ENCODE results near the gene NMUR1. TPM values are rescaled to one million over a fixed set of nuclear protein-coding genes. Genes with fewer than 3 reads are reported as not detected.

Gene NMUR1
- total RNA-seq, 2 donors from 2014 or later = 0.07 to 0.29 TPM

- Histone ChIP-seq H3K36me3 (ENCODE audit: control insufficient read depth, insufficient read depth, low read length) (no peaks in the 10 kb centered on the region), H3K27ac (ENCODE audit: low read depth, low read length) (no peak overlapping the region), H3K27me3 (ENCODE audit: control insufficient read depth, insufficient read depth, low read length, poor library complexity, severe bottlenecking) (peaks cover 37% of the 10 kb centered on the region), H3K4me3 (ENCODE audit: low read length) (no peak overlapping the region), H3K9ac (ENCODE audit: extremely low read depth, low read length, poor library complexity, severe bottlenecking) (no peak overlapping the region), H3K4me1 (ENCODE audit: control insufficient read depth, insufficient read depth, low read length) (peaks cover 16% of the 10 kb centered on the region), H3K9me3 (ENCODE audit: control insufficient read depth, low read length) (no peaks in the 10 kb centered on the region)
- TF ChIP-seq, protein P1, sequence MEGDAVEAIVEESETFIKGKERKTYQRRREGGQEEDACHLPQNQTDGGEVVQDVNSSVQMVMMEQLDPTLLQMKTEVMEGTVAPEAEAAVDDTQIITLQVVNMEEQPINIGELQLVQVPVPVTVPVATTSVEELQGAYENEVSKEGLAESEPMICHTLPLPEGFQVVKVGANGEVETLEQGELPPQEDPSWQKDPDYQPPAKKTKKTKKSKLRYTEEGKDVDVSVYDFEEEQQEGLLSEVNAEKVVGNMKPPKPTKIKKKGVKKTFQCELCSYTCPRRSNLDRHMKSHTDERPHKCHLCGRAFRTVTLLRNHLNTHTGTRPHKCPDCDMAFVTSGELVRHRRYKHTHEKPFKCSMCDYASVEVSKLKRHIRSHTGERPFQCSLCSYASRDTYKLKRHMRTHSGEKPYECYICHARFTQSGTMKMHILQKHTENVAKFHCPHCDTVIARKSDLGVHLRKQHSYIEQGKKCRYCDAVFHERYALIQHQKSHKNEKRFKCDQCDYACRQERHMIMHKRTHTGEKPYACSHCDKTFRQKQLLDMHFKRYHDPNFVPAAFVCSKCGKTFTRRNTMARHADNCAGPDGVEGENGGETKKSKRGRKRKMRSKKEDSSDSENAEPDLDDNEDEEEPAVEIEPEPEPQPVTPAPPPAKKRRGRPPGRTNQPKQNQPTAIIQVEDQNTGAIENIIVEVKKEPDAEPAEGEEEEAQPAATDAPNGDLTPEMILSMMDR (conservative IDR thresholded peaks at IDR 0.05) = no peak
- 94 to 100% methylated on average over 4 to 6 of the region's 6 CpGs for WGBS, 2 experiments (ENCODE audit: insufficient coverage in 1 of 2, insufficient read length in 1 of 2)
- Mint-ChIP-seq H3K9me3 (no peaks in the 10 kb centered on the region), H3K4me1 (peaks cover 11% of the 10 kb centered on the region), H3K27ac (no peak overlapping the region), H3K36me3 (ENCODE audit: low read depth) (no peaks in the 10 kb centered on the region), H3K27me3 (ENCODE audit: insufficient read depth) (peaks cover 48% of the 10 kb centered on the region), H3K4me3 (no peak overlapping the region)
- no peak for DNase-seq
Observed at GRCh38 chr2:231531466-231531865, 1.2 kb upstream of the NMUR1 start.

DNA sequence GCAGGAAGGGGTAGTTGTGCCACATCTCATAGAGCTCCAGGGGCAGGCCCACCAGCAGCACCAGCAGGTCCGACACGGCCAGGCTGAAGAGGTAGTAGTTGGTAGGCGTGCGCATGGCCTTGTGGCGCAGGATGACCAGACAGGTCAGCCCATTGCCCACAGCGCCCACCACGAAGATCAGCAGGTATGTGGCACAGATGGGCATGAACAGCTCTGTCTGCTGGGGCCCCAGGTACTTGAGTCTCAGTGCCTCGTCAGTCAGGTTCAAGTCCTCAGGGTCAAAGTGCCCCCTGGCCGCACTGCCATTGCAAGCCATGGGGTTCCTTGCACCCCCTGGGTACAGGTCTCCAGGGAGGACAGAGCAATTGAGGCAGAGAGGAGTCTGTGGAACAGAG is 1.6 kb downstream of the NMUR1 start:
- Histone ChIP-seq H3K4me3 (ENCODE audit: low read length) (no peak overlapping the region), H3K27me3 (ENCODE audit: control insufficient read depth, insufficient read depth, low read length, poor library complexity, severe bottlenecking) (peaks cover 37% of the 10 kb centered on the region), H3K27ac (ENCODE audit: low read depth, low read length) (no peak overlapping the region), H3K9ac (ENCODE audit: extremely low read depth, low read length, poor library complexity, severe bottlenecking) (no peak overlapping the region), H3K36me3 (ENCODE audit: control insufficient read depth, insufficient read depth, low read length) (no peaks in the 10 kb centered on the region), H3K4me1 (ENCODE audit: control insufficient read depth, insufficient read depth, low read length) (peaks cover 8% of the 10 kb centered on the region), H3K9me3 (ENCODE audit: control insufficient read depth, low read length) (no peaks in the 10 kb centered on the region)
- H3K4me3 Mint-ChIP-seq = no peak overlapping the region
- WGBS, 2 experiments (ENCODE audit: insufficient coverage in 1 of 2, insufficient read length in 1 of 2) = 95 to 100% methylated on average over 9 of the region's 9 CpGs
- H3K27ac Mint-ChIP-seq = no peak overlapping the region
- H3K36me3 Mint-ChIP-seq (ENCODE audit: low read depth) = no peaks in the 10 kb centered on the region
- TF ChIP-seq, protein P1 (conservative IDR thresholded peaks at IDR 0.05) = no peak
- H3K9me3 Mint-ChIP-seq = no peaks in the 10 kb centered on the region
- H3K27me3 Mint-ChIP-seq (ENCODE audit: insufficient read depth) = peaks cover 44% of the 10 kb centered on the region
- peaks cover 11% of the 10 kb centered on the region for H3K4me1 Mint-ChIP-seq
- no peak for DNase-seq

DNA sequence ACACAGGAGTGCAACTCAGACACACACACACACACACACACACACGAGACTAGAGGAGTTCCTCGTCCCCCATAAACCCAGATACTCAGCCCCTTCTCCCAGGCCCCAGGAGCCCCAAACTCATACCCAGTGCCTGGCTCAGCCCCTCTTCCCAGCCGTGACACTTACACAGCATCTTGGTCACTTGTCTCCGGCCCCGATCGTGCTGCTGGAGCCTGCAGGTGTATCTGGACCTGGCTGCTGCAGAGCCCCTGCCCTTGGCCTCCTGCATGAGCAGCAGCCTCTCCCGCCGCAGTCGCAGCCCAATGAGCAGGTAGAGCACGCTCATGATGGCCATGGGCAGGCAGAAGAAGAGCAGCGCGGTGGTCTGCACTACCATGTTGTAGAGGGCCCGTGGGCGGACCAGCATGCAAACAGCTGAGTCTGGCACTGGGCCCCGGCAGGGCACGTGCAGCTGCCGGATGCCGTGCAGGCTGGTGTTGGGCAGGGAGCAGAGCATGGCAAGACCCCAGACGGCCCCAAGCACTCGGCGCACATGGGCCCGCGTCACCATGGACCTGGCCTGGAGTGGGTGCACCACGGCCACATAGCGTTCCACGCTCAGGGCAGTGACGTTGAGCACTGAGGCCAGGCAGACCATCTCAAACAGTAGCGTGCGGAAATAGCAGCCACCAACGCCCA is 2.1 kb downstream of the NMUR1 start:
- H3K36me3 ChIP-seq (ENCODE audit: control insufficient read depth, insufficient read depth, low read length) = no peaks in the 10 kb centered on the region
- 94 to 96% methylated on average over 25 to 30 of the region's 30 CpGs for WGBS, 2 experiments (ENCODE audit: insufficient coverage in 1 of 2, insufficient read length in 1 of 2)
- H3K4me1 Mint-ChIP-seq = peaks cover 6% of the 10 kb centered on the region
- H3K27ac Mint-ChIP-seq = no peak overlapping the region
- peaks cover 4% of the 10 kb centered on the region for H3K4me1 ChIP-seq (ENCODE audit: control insufficient read depth, insufficient read depth, low read length)
- no peaks in the 10 kb centered on the region for H3K9me3 ChIP-seq (ENCODE audit: control insufficient read depth, low read length)
- no peaks in the 10 kb centered on the region for H3K36me3 Mint-ChIP-seq (ENCODE audit: low read depth)
- H3K27me3 ChIP-seq (ENCODE audit: control insufficient read depth, insufficient read depth, low read length, poor library complexity, severe bottlenecking) = peaks cover 37% of the 10 kb centered on the region
- H3K4me3 Mint-ChIP-seq = no peak overlapping the region
- no peak overlapping the region for H3K9ac ChIP-seq (ENCODE audit: extremely low read depth, low read length, poor library complexity, severe bottlenecking)
- no peak overlapping the region for H3K4me3 ChIP-seq (ENCODE audit: low read length)
- TF ChIP-seq, protein P1 (conservative IDR thresholded peaks at IDR 0.05) = no peak
- no peak overlapping the region for H3K27ac ChIP-seq (ENCODE audit: low read depth, low read length)
- H3K9me3 Mint-ChIP-seq = no peaks in the 10 kb centered on the region
- peaks cover 44% of the 10 kb centered on the region for H3K27me3 Mint-ChIP-seq (ENCODE audit: insufficient read depth)
- DNase-seq = no peak

Data from endodermal cell (in vitro differentiated cells).